Mesenchymal stem cell (in vitro differentiated cells and primary cell): Measurements from ENCODE around the gene KIN.

Experiments used
- DNase-seq: peaks from one replicate; pipeline ENCODE4 v3.0.0-alpha.2; 2013
- H2AFZ ChIP-seq: one replicate; pipeline ENCODE4 v1.6.1; 2013; ENCODE audit warnings: low read depth, mild to moderate bottlenecking, control low read depth, inconsistent platforms, low read length, moderate library complexity
- H2AK5ac ChIP-seq: 2 replicates; pipeline ENCODE4 v1.6.1; 2013; ENCODE audit warnings: low read length, moderate library complexity, mild to moderate bottlenecking, inconsistent platforms; ENCODE audit not compliant: severe bottlenecking
- H2BK120ac ChIP-seq: one replicate; pipeline ENCODE4 v1.6.1; 2013; ENCODE audit warnings: low read depth, mild to moderate bottlenecking, inconsistent platforms, low read length, moderate library complexity
- H2BK12ac ChIP-seq, 2 experiments: one replicate each; pipeline ENCODE4 v1.6.1; 2013; ENCODE audit warnings: inconsistent platforms in 2 of 2, low read length in 2 of 2, mild to moderate bottlenecking in 2 of 2, moderate library complexity in 2 of 2, control low read depth in 1 of 2
- H2BK15ac ChIP-seq: one replicate; pipeline ENCODE4 v1.6.1; 2013; ENCODE audit warnings: mild to moderate bottlenecking, low read depth, inconsistent platforms; ENCODE audit not compliant: poor library complexity, severe bottlenecking
- H2BK5ac ChIP-seq: 2 replicates; pipeline ENCODE4 v1.6.1; 2013; ENCODE audit warnings: low read depth, mild to moderate bottlenecking, low read length, control low read depth, inconsistent platforms; ENCODE audit not compliant: poor library complexity, severe bottlenecking
- H3K14ac ChIP-seq, 2 experiments: one replicate each; pipeline ENCODE4 v1.6.1; 2013; ENCODE audit warnings: inconsistent platforms in 2 of 2, low read length in 2 of 2, control low read depth in 1 of 2, mild to moderate bottlenecking in 1 of 2, moderate library complexity in 1 of 2
- H3K18ac ChIP-seq, 2 experiments: one replicate each; pipeline ENCODE4 v1.6.1; 2013; ENCODE audit warnings: inconsistent platforms in 2 of 2, low read length in 2 of 2, control low read depth in 1 of 2, low read depth in 1 of 2, mild to moderate bottlenecking in 1 of 2
- H3K23ac ChIP-seq, 2 experiments: one replicate each; pipeline ENCODE4 v1.6.1; 2013; ENCODE audit warnings: inconsistent platforms in 2 of 2, low read length in 2 of 2, mild to moderate bottlenecking in 2 of 2, moderate library complexity in 2 of 2, control low read depth in 1 of 2
- H3K27ac ChIP-seq: 2 replicates; pipeline ENCODE4 v1.5.1; 2013; ENCODE audit warnings: mild to moderate bottlenecking, moderate library complexity, low read length, control low read depth, inconsistent platforms; ENCODE audit not compliant: poor library complexity, severe bottlenecking
- H3K27me3 ChIP-seq, 2 experiments: 2 replicates each; pipeline versions ENCODE4 v1.6.1 to v1.7.0; 2013; ENCODE audit warnings: low read length in 2 of 2, mild to moderate bottlenecking in 2 of 2, moderate library complexity in 2 of 2, control low read depth in 1 of 2, inconsistent platforms in 1 of 2; ENCODE audit not compliant: control insufficient read depth in 1 of 2, insufficient read depth in 1 of 2
- H3K36me3 ChIP-seq, 2 experiments: 2 replicates each; pipeline versions ENCODE4 v1.6.1 to v1.7.0; 2013; ENCODE audit warnings: low read length in 2 of 2, control low read depth in 1 of 2, inconsistent platforms in 1 of 2, low read depth in 1 of 2, mild to moderate bottlenecking in 1 of 2; ENCODE audit not compliant: insufficient read depth in 2 of 2, control insufficient read depth in 1 of 2
- H3K4ac ChIP-seq, 2 experiments: one replicate each; pipeline ENCODE4 v1.6.1; 2013; ENCODE audit warnings: inconsistent platforms in 2 of 2, low read length in 2 of 2, mild to moderate bottlenecking in 2 of 2, moderate library complexity in 2 of 2, control low read depth in 1 of 2, low read depth in 1 of 2
- H3K4me1 ChIP-seq: 2 replicates; pipeline ENCODE4 v1.6.1; 2013; ENCODE audit warnings: low read depth, low read length, control low read depth; ENCODE audit not compliant: control insufficient read depth, insufficient read depth
- H3K4me2 ChIP-seq: 2 replicates; pipeline ENCODE4 v1.6.1; 2013; ENCODE audit warnings: low read length, mild to moderate bottlenecking, inconsistent platforms; ENCODE audit not compliant: poor library complexity, severe bottlenecking
- H3K4me3 ChIP-seq, 2 experiments: 2 replicates each; pipeline versions ENCODE4 v1.5.1 to v1.7.0; 2013; ENCODE audit warnings: low read length in 2 of 2, mild to moderate bottlenecking in 2 of 2, control low read depth in 1 of 2, low read depth in 1 of 2; ENCODE audit not compliant: insufficient read depth in 1 of 2
- H3K79me1 ChIP-seq: replicated peaks from 2 replicates; pipeline ENCODE4 v1.6.1; 2013; ENCODE audit warnings: mild to moderate bottlenecking, control low read depth, low read length, inconsistent platforms; ENCODE audit not compliant: poor library complexity, severe bottlenecking
- H3K9ac ChIP-seq: 2 replicates; pipeline ENCODE4 v1.7.0; 2013; ENCODE audit warnings: mild to moderate bottlenecking, low read length, moderate library complexity
- H3K9me3 ChIP-seq: 2 replicates; pipeline ENCODE4 v1.7.0; 2013; ENCODE audit warnings: mild to moderate bottlenecking, low read length; ENCODE audit not compliant: control insufficient read depth
- H4K8ac ChIP-seq: one replicate; pipeline ENCODE4 v1.6.1; 2013; ENCODE audit warnings: inconsistent platforms, mild to moderate bottlenecking, low read length, moderate library complexity
- H4K91ac ChIP-seq: one replicate; pipeline ENCODE4 v1.6.1; 2013; ENCODE audit warnings: mild to moderate bottlenecking, low read length, inconsistent platforms
- WGBS: methylation state at CpG from one replicate; pipeline ENCODE4 v1.1.7; 2013; ENCODE audit warnings: mixed read lengths; 5-methylcytosine and 5-hydroxymethylcytosine counted together

The KIN gene

DNA sequence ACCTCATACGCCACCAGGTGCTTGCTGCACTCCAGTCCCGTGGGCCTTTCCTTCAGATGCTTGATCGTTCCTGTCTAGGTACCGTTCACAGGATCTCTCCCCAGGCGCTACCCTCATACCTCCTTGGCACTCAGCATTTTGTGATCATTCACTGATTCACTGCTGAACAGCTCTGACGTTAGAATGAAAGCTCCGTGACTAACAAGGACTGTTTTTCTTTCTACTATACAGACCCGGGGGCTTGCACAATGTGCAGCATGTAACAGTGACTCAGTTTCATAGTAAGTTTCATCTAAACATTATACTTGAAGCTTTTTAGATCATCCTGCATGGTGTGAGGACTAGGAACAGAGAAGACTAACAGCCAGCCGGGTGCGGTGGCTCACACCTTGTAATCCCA, 20.6 kb downstream of the KIN start:
- Histone ChIP-seq H3K4me1 (no peaks in the 10 kb centered on the region), H2BK12ac (no peak overlapping the region), H3K4ac (no peak overlapping the region), H4K8ac (no peak overlapping the region), H2BK5ac (no peak overlapping the region), H3K9ac (no peak overlapping the region), H3K27ac (no peak overlapping the region), H3K9me3 (no peaks in the 10 kb centered on the region), H2BK120ac (no peak overlapping the region), H3K4me3 (no peak overlapping the region), H2AK5ac (no peak overlapping the region), H3K18ac (no peak overlapping the region), H3K23ac (no peak overlapping the region), H3K4me2 (no peak overlapping the region), H2BK15ac (no peak overlapping the region), H4K91ac (no peak overlapping the region), H2AFZ (no peak overlapping the region), H3K36me3 (peaks cover 33 to 91% of the 10 kb centered on the region in 2 experiments), H3K79me1 (peaks cover 15% of the 10 kb centered on the region), H3K27me3 (no peaks in the 10 kb centered on the region), H3K14ac (no peak overlapping the region)
- 98% methylated on average over 10 of the region's 10 CpGs for WGBS
- peak; percentile 58 for DNase-seq

DNA sequence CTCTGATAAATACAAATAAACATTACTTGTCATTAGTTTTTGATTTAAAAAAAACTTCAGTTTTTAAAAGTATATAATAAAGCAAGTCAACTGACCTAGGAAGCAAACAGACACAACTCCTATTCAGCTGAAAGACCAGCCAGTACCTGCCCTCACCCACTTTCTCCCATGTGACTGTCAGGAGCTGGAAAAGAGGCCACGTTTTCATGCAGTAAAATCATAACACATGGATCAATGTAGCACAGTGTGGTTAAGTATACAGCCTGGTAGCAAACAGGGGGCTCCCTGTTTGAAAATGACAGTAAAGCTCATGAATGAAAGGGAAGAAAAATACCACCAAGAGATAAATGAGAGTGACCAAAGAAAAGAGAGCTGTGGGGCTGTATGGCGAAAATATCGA, 21.6 kb downstream of the KIN start:
- Histone ChIP-seq H3K4me2 (no peak overlapping the region), H4K8ac (no peak overlapping the region), H3K27me3 (no peaks in the 10 kb centered on the region), H3K4ac (no peak overlapping the region), H3K18ac (no peak overlapping the region), H3K79me1 (peaks cover 12% of the 10 kb centered on the region), H2BK5ac (no peak overlapping the region), H2BK15ac (no peak overlapping the region), H2AK5ac (no peak overlapping the region), H3K9me3 (no peaks in the 10 kb centered on the region), H3K14ac (no peak overlapping the region), H2BK120ac (no peak overlapping the region), H3K27ac (no peak overlapping the region), H4K91ac (no peak overlapping the region), H3K9ac (no peak overlapping the region), H3K36me3 (peaks cover 32 to 94% of the 10 kb centered on the region in 2 experiments), H2AFZ (no peak overlapping the region), H3K4me1 (no peaks in the 10 kb centered on the region), H3K4me3 (no peak overlapping the region), H2BK12ac (no peak overlapping the region), H3K23ac (no peak overlapping the region)
- DNase-seq, result no peak
- WGBS, result 100% methylated on average over 3 of the region's 3 CpGs

DNA sequence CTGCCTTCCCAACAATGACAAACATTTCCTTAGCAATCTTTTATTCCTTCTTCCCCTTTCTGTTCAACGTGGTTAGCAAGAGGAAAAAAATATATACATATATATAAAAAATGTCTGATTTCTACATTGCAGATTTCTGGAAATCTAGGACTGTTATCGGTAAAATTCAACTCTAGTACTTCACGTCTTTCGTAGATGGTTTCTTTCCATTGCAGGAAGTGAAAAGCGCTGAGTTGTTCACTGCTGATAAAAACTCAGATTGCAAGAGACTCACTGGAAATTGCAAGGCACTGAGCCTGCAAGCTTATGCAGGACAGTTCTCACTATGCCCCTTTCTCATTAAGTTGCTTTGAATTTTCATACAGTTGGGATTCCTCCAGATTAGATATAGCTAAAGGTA, 23.9 kb downstream of the KIN start:
- H2BK5ac ChIP-seq, result no peak overlapping the region
- no peak overlapping the region for H3K4me3 ChIP-seq
- H3K18ac ChIP-seq, result no peak overlapping the region
- no peak overlapping the region for H4K8ac ChIP-seq
- no peaks in the 10 kb centered on the region for H3K4me1 ChIP-seq
- no peak overlapping the region for H3K4ac ChIP-seq
- H3K27me3 ChIP-seq, result no peaks in the 10 kb centered on the region
- no peak overlapping the region for H3K9ac ChIP-seq
- H3K9me3 ChIP-seq, result no peaks in the 10 kb centered on the region
- no peak overlapping the region for H3K27ac ChIP-seq
- H2BK15ac ChIP-seq, result no peak overlapping the region
- DNase-seq, result no peak
- H2AK5ac ChIP-seq, result no peak overlapping the region
- H2BK12ac ChIP-seq, result no peak overlapping the region
- H2BK120ac ChIP-seq, result no peak overlapping the region
- no peak overlapping the region for H2AFZ ChIP-seq
- 98% methylated on average over 4 of the region's 5 CpGs for WGBS
- no peak overlapping the region for H3K23ac ChIP-seq
- H3K14ac ChIP-seq, result no peak overlapping the region
- H3K4me2 ChIP-seq, result no peak overlapping the region
- peaks cover 7% of the 10 kb centered on the region for H3K79me1 ChIP-seq
- H4K91ac ChIP-seq, result no peak overlapping the region
- H3K36me3 ChIP-seq, result peaks cover 28 to 98% of the 10 kb centered on the region in 2 experiments

DNA sequence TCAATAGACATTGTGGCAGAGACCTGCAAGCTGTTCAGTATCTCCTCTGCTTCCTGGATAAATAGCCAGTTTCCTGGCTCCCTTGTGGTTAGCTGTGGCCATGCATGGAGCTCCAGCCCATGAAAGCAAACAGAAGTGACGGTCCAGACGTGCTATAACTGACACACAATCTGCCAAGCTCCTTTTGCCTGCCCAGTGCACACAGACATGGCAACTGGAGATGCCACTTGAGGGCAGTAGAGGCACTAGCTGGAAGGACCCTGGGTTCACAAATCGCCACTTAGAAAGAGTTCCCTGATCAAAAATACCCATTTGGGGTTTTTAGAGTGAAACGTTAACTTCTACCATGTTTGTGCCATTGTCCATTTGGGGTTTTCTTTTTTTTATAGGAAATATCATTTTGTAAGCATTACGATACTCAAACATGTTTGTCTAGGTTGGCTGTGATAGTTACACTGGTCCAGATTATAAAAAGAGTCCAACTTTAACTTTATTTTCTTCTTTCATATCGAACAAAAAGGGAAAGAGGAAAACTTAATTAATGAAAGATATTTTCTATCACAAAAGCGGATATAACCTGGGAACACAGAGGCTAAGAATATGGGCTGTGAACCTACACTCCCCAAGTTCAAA, 31.3 kb downstream of the KIN start:
- no peak overlapping the region for H2BK15ac ChIP-seq
- no peak overlapping the region for H3K14ac ChIP-seq
- H3K4ac ChIP-seq, result no peak overlapping the region
- no peak overlapping the region for H2BK5ac ChIP-seq
- H3K9ac ChIP-seq, result no peak overlapping the region
- H2BK12ac ChIP-seq, result no peak overlapping the region
- H3K4me2 ChIP-seq, result no peak overlapping the region
- no peak overlapping the region for H3K23ac ChIP-seq
- peaks cover 6% of the 10 kb centered on the region for H3K79me1 ChIP-seq
- no peak overlapping the region for H3K27ac ChIP-seq
- H2AK5ac ChIP-seq, result no peak overlapping the region
- no peak overlapping the region for H4K8ac ChIP-seq
- no peaks in the 10 kb centered on the region for H3K9me3 ChIP-seq
- H3K4me1 ChIP-seq, result no peaks in the 10 kb centered on the region
- H3K18ac ChIP-seq, result no peak overlapping the region
- H2BK120ac ChIP-seq, result no peak overlapping the region
- peak; percentile 18 for DNase-seq
- H2AFZ ChIP-seq, result no peak overlapping the region
- peaks cover 16 to 91% of the 10 kb centered on the region in 2 experiments for H3K36me3 ChIP-seq
- WGBS, result 93% methylated on average over 4 of the region's 7 CpGs
- no peaks in the 10 kb centered on the region for H3K27me3 ChIP-seq
- no peak overlapping the region for H3K4me3 ChIP-seq
- H4K91ac ChIP-seq, result no peak overlapping the region
